Measurements from ENCODE around the gene SLC24A3.

The SLC24A3 gene

GRCh38 chr20:19310541-19310940 lies 98.1 kb downstream of the SLC24A3 start:
- DNase-seq: no peak

- DNase-seq: no peak
Observed at GRCh38 chr20:19313342-19314069, 101.1 kb downstream of the SLC24A3 start.

- no peak for DNase-seq
Observed at GRCh38 chr20:19314621-19315020, 102.2 kb downstream of the SLC24A3 start.

GRCh38 chr20:19317237-19318069 lies 105.0 kb downstream of the SLC24A3 start:
- DNase-seq: no peak

GRCh38 chr20:19318610-19319009 lies 106.2 kb downstream of the SLC24A3 start:
- no peak for DNase-seq

- DNase-seq: no peak
Observed at GRCh38 chr20:19320005-19320404, 107.6 kb downstream of the SLC24A3 start.

GRCh38 chr20:19321176-19321575 lies 108.7 kb downstream of the SLC24A3 start:
- no peak for DNase-seq

- DNase-seq: no peak
Observed at GRCh38 chr20:19322061-19322985, 109.9 kb downstream of the SLC24A3 start.

- no peak for DNase-seq
Observed at GRCh38 chr20:19327401-19327800, 115.0 kb downstream of the SLC24A3 start.

- DNase-seq: no peak
Observed at GRCh38 chr20:19328676-19329075, 116.2 kb downstream of the SLC24A3 start.

GRCh38 chr20:19330038-19330437 lies 117.6 kb downstream of the SLC24A3 start:
- no peak for DNase-seq

- no peak for DNase-seq
Observed at GRCh38 chr20:19330731-19331130, 118.3 kb downstream of the SLC24A3 start.

GRCh38 chr20:19333563-19333962 lies 121.1 kb downstream of the SLC24A3 start:
- DNase-seq: no peak

- no peak for DNase-seq
Observed at GRCh38 chr20:19335341-19335740, 122.9 kb downstream of the SLC24A3 start.

GRCh38 chr20:19335916-19336315 lies 123.5 kb downstream of the SLC24A3 start:
- DNase-seq: no peak

- no peak for DNase-seq
Observed at GRCh38 chr20:19336631-19337030, 124.2 kb downstream of the SLC24A3 start.

- DNase-seq: no peak
Observed at GRCh38 chr20:19338380-19338779, 125.9 kb downstream of the SLC24A3 start.

- DNase-seq: no peak
Observed at GRCh38 chr20:19338960-19339359, 126.5 kb downstream of the SLC24A3 start.

- DNase-seq: no peak
Observed at GRCh38 chr20:19341348-19342053, 129.1 kb downstream of the SLC24A3 start.

GRCh38 chr20:19344341-19344740 lies 131.9 kb downstream of the SLC24A3 start:
- no peak for DNase-seq

- DNase-seq: no peak
Observed at GRCh38 chr20:19347943-19348456, 135.6 kb downstream of the SLC24A3 start.

GRCh38 chr20:19348582-19348981 lies 136.1 kb downstream of the SLC24A3 start:
- no peak for DNase-seq
